ENCODE data around the gene TIGD1.

TIGD1 gene

DNA sequence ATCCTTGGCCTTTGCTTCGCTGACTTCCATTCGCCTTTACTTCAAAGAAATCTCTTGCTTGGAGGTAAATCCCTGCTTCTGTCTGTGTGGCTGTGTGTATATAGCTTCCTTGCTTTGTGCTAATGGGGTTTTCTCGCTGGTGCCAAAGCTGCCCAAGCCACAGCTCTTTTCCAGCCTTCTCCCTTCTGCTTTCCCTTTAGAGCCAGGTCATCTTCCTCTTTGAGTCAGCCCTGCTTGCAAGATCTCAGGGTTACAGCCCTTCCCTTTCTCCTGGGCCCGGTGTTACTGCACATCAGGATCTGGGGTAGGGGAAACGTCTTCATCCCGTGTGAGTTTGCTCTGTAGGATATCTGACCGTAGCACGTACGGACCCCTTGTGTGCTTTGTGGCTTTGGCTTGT lies 19.2 kb upstream of the TIGD1 start:
- DNase-seq, result no peak

DNA sequence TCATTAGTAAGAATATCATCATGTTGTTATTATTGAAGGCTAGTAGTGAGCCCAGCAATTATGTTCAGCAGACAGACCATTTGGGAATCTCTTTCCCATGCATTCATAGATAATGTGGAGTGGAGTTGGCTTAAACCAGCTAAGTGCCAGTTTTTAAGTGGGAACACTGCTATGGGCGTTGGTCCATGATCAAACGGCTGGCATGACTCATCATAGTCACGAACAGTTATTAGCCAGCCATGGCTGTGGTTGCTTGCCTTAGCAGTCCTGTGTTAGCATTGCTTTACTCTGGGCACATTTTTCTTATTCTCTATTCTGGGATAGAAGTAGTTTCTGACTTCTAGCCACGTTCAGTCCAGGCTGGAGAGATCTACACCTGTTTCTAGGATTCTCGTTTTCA lies 17.8 kb upstream of the TIGD1 start:
- no peak for DNase-seq

DNA sequence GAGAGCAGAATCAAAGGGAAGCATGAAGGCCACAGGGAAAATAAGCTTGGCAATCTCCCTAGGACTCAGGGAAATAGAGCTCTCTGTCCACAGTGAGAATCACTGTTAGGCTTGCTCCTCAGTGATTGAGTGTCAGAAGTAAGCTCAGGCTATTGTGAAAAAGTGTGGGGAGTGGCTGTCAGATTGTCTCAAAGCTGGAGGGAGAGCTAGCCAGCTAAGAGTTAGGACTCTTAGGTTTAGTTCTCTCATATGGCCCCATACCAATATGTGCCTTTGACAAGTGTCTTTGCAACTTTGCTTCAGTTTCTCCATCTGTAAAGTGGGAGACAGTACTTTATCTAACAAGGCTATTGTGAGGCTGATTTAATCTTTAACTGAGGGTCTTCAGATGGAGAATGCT lies 17.4 kb upstream of the TIGD1 start:
- DNase-seq, result no peak

DNA sequence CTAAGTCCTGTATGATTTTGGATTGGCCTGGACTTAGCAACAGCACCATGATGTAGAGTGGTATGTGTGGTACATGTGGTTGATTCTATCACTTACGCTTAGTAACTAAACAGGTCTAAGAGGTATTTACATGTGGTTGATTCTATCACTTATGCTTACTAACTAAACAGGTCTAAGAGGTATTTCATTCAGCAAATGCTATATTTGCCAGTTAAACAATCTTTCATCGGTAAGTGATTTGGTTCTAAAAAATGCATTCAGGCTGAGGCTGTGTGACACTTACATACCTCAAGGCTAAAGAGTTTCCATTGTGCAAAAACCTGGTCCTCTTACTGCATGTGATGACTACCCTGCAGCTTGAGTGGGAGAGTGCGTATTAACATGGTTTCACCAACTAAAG lies 13.2 kb upstream of the TIGD1 start:
- no peak for DNase-seq

DNA sequence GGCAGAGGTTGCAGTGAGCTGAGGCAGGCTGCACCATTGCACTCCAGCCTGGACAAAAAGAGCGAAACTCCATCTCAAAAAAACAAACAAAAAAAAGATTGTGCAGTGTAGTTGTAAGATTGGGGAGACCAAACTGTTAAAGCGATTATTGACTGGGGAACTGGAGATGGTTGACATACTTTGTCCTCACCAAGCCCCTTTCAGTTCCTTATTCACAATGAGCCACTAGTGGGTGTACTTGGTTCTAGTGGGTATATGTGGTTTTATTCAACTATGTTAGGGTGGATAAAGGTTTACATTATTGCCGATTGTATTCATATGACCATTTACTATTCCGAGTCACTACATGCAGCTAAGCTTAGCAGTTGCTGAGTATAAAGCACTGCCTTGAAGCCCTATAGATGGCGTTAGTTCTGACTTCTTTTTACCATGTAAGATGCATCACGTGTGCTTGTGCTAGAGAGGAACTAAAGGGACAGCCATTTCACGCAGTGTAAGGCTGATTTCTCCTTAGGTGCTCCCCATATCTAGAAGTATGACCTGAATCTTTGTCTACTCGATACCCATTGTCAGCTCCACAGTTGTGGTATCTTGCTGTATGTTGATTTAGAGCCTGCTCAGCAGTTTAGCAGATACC lies 12.3 kb upstream of the TIGD1 start:
- no peak for DNase-seq

DNA sequence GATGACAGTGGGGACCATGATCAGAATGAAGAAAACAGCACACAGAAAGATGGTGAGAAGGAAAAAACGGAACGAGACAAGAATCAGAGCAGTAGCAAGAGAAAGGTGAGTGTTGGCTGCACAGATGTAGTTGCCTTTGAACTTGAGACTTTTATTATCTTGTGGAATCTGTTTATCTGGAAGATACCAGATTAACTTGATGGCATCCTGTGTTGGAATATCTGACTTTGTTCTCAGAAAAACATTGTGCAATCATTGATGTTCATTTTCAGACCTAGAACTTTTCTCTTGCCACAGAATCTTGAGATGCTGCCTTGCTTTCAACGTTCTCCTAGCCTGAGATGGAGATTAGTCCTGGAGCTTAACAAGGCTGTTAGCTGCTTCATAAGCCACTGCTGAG lies 6.1 kb upstream of the TIGD1 start:
- no peak for DNase-seq

DNA sequence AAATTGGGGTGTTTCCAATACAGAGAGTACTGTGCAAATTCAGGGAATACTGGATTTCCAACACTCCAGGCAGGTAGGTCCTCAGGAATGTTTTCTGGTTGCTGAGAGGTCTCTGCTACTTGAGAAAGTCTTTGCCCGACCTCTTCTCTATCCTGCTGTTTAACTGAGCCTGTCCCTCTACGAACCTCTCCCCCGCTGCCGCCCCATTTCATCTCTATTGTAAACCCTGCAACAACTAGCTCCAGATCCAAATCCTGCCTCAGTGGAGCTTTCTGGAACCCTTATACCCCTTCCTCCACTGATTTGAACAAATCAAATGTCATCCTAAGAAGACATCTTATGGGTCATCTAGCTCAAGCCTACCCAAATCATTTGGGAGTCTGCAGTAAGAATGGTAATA lies 1.4 kb upstream of the TIGD1 start:
- no peak for DNase-seq

DNA sequence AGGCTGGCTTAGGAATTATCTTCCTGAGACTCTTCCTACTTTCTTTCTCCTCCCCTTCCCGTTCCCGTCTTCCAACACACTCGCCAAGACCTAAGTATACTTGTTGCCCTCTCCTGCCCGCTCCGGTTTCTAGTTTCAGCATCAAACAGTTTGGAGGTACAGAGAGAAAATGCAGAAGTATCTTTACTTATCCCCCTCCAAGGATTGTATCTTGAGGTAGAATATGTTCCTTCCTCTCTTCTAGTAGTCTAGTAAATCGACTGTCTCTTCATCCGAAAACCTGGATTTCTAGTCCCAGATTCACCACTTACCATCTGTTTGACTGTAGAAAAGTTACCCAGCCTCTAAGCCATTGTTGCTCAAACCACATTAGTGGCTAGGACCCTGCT lies 887 bp upstream of the TIGD1 start:
- DNase-seq, result no peak

DNA sequence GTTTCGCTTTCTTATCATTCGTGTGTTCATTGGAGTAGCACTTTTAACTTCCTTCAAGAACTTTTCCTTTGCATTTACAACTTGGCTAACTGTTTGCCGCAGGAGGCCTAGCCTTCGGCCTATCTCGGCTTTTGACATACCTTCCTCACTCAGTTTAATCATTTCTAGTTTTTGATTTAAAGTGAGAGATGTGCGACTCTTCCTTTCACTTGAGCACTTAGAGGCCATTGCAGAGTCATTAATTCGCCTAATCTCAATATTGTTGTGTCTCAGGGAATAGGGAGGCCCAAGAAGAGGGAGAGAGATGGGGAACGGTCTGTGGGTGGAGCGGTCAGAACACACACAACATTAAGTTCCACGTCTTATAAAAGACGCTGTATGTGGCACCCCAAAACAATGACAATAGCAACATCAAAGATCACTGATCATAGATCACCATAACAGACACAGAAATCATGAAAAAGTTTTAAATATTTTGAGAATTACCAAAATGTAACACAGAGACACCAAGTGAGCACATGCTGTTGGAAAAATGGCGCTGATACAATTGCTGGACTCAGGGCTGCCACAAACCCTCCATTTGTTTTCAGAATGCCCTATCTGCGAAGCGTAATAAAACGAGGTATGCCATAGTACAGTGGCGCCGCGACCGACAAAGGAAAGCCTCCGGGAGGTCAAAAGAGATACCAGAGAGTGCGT lies 553 bp downstream of the TIGD1 start:
- DNase-seq, result no peak

DNA sequence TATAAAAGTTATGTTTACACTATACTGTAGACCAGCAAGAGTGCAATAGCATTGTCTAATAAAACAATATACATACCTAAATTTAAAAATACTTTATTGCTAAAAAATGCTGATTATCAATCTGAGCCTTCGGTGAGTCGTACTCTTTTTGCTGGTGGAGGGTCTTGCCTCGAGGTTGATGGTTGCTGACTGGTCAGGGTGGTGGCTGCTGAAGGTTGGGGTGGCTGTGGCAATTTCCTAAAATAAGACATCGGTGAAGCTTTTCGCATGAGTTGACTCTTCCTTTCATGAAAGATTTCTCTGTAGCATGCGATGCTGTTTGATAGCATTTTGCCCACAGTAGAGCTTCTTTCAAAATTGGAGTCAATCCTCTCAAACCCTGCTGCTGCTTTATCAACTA lies 2.4 kb downstream of the TIGD1 start:
- DNase-seq, result no peak

DNA sequence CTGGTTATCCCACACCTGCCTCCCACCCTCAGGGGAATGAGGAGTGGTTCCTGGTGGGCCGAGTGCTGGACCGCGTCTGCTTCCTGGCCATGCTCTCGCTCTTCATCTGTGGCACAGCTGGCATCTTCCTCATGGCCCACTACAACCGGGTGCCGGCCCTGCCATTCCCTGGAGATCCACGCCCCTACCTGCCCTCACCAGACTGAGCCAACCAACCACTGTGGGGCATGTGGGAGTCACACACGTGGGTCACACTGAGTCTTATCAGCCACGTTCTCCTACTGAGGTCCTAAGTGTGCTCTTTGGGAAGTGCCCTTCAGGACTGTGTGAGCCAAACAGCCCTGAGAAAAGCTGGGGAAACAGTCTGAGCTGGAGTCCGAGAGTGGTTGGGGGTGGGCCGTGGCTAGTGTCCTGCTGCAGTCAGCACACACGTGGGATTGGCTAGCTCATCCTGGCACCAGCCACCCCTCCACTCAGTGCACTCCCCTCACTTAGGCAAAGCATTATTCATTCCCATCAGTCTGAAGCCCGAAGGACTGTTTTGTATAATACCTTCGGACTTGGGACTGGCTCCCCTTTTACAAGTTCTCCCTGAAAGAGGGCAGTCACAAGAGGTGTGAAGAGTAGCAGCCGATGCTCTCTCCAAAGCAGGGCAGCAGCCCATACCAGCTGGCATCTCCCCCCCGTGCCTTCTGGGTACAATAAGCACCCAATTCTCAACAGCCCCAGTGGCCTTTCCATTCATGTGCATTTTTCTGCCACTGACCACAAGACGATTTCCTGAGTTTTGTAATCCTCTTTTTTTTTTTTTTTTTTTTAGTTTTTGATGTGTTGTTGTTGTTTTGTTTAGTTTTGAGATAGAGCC lies 4.6 kb downstream of the TIGD1 start:
- DNase-seq, result no peak

DNA sequence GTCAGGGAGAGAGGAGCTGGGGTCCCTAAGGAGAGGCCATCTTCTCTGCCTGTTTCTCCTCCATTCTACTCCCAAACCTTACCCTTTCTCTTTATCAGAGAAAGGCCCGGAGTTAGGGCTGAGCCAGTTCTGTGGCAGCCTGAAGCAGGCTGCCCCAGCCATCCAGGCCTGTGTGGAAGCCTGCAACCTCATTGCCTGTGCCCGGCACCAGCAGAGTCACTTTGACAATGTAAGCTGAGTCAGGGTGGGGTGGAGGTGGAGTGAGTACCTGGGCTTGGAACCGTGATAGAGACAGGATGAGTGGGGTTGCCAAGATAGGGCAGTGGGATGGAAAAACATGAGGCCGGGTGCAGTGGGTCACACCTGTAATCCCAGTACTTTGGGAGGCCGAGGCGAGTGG lies 5.7 kb downstream of the TIGD1 start:
- DNase-seq, result no peak

DNA sequence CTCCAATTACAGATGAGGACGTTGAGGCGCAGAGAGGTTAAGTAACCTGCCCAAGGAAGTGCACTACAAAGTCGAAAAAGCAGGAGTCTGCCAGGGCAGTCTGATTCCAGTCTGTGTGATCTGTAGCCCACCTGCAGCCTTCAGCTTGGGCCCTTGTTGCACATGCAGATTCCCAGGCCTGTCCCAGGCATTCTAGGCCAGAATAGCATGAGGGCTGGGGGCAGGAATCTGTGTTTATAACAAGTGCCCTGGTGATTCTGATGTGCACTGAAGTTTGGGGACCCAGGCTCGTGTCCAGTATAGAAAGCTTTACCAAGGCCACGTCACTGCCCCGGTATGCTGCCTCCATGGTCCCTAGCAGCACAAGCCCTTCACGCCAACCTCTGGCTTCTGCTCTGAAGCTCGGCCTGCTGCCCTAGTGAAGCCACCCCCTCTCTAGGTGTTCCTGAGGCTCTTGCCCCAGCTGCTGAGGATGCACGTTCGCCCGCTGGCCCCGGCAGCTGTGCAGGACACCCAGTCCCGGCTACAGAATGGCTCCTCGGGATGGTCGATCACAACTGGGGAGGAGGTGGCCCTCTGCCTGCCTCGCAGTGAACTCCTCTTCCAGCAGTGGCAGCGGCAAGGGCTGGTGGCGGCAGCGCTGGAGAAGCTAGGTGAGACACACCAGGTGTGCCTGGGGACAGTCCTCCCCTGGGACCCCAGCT lies 6.3 kb downstream of the TIGD1 start:
- no peak for DNase-seq

DNA sequence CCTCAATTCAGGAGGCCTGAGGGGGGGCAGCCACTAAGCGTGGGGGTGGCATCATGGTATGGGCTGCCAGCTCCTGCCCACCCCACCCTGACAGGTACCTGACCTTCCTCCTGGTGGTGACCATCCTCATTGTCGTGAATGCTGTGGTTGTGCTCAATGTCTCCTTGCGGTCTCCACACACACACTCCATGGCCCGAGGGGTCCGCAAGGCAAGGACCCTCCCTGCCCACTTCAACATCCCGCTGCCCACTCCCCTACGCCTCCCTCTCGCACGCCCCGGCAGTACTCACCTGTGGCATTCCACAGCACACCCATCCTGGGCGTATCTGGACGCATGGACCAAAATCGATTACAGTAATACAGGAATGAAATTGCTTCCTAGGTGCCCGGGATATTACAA lies 6.9 kb downstream of the TIGD1 start:
- DNase-seq, result no peak

DNA sequence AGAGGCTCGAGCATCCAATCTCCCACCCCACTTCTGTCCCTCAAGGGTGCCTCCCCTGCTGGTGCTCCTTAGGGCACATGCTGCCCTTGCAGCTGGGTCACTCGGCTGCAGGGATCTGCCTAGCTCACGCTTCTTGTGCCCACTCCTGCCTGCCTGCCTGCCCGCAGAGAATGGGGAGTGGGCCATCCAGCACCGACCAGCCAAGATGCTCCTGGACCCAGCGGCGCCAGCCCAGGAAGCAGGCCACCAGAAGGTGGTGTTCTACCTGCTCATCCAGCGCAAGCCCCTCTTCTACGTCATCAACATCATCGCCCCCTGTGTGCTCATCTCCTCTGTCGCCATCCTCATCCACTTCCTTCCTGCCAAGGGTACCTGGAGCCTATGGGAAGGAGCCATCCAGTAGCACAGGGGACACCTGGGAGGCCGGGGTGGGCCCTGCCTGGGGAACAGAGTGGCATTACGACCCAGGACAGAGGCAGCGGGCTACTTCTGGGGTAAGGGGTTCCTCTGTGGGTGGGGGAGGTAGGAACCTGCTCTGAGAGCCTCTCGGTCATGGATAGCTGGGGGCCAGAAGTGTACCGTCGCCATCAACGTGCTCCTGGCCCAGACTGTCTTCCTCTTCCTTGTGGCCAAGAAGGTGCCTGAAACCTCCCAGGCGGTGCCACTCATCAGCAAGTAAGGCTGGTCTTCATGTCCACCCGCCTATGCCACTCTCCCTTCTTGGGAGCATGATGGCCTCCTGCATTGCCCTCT lies 7.5 kb downstream of the TIGD1 start:
- DNase-seq, result no peak

DNA sequence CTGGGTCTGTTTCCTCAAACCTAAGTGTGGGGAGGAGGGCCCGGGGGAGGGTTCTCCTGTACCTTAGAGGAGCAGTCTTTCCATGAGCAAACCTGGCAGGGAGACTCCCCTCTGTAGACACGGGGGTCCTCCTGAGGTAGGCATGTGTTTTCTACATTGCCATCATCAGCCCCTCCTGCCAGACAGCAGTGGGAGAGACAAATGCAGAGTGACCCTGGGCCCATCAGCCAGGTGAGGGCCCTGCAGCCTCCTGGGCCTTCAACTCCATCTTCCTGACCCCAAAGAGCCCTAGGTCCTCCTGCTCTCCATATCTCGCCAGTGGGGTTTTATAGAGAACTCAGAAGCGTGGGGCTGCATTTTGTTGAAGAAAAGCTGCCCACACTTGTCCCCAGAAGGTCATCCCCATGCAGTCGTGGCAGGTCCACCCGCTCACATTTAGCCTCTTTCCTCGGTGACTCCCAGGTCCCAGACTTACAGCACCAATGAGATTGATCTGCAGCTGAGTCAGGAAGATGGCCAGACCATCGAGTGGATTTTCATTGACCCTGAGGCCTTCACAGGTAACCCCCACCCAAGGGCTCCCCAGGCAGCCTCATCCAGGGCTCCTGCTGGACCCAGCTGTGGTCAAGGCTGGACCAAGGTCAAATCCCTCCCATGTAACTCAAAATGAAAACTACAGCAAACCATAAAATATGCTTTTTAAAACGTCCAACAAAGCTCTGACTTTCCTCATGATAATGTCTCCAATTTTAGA lies 8.2 kb downstream of the TIGD1 start:
- DNase-seq, result no peak

DNA sequence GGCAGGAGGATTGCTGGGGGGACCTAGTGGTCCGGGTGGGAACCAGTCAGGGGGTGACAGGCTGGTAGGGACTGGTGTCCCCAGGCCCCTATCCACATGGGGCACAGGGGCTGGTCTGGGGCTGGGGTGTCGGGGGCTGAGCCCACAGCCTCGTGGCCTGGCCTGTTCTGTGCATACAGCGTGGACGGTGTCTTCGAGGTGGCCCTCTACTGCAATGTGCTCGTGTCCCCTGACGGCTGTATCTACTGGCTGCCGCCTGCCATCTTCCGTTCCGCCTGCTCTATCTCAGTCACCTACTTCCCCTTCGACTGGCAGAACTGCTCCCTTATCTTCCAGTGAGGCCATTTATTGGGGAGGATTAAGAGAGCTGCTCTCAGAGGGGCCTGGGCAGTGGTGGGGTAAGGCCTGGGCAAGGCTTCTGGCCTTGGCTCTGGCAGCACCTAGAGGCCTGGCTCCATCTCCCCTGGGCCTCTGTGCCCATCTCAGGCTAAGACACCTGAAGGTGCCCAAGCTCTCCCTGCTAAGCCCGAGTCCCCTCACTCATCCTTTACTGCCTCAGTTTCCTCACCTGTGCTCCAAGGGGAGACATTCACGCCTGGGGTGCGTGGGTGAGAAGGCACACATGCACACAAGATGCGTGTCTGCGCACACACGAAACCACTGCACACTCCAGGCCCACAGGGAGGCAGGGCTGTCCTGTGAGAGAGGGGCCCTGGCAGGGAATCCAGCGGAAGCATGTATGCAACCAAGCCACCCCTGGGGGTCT lies 9.0 kb downstream of the TIGD1 start:
- no peak for DNase-seq

DNA sequence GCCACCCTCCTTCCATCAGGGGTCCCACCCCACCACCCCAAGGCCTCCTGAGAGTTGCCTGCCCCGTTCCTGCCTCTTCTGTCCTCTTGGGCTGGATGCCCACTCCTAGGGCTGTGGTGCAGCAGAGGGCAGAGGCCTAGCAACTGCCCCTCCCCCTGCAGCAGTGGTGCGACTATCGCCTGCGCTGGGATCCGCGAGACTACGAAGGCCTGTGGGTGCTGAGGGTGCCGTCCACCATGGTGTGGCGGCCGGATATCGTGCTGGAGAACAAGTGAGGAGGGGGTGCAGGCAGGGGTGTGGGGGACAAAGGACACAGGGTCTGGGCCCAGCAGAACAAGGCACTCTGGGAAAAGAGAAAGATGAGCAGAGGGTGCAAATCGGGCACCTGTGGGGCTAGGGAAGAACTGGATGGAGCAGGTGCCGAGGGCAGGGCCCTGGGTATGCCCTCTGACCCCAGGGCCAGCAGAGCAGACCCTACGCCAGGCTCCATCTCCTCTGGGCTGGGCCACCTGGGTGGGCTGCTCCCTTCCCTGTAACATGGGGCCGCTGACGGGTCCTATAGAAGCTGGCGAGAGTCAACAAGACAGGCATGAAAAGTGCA lies 9.8 kb downstream of the TIGD1 start:
- DNase-seq, result no peak

DNA sequence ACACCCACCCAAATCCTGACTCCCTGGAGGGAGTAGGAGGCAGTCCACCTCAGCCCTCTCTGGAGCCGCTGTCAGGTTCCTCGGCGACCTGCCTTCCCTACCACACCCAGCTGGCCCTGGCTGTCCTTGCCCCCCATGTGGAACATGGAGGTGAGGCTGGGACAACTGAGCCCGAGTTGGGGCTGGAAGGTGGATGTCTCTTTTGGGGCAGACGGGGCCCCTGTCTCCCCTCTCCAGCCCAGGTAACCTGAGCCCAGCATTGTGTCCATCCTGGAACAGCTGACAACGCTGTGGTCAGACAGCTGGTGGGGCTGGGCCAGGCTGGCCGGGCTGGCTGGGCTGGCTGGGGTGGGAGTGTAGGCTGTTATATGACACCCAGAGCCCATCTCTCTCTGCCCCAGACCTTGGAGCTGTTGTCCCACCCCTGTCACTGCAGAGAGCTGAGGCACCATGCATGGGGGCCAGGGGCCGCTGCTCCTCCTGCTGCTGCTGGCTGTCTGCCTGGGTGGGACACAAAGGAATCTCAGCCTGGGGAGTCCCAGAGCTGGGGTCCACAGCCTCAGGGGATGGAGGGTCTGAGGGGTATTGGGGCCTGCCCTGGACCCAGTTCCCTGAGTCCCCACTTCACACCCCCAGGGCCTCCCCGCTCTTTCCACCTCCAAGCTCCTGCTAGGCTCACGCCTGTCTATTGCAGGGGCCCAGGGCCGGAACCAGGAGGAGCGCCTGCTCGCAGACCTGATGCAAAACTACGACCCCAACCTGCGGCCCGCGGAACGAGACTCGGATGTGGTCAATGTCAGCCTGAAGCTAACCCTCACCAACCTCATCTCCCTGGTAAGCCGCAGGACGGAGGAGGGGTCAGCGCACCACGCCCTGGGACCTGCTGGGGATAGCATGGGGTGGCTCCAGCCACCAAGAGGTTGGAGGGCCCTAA lies 10.8 kb downstream of the TIGD1 start, which contains the start of gene CHRNG:
Gene CHRNG (plus strand): TSS at position 395 of the 934 bp plus-strand sequence. CDS start 56 bp downstream, at position 451.
- no peak for DNase-seq

Data from effector CD4-positive, alpha-beta T cell (primary cell).